IPS-20b (cell line): Measurements from ENCODE around the gene PRPF40B.

Source experiments
- H3K27ac ChIP-seq: one replicate; pipeline ENCODE4 v1.5.1; 2013; ENCODE audit warnings: low read length
- H3K27me3 ChIP-seq: 2 replicates; pipeline ENCODE4 v1.6.1; 2013; ENCODE audit warnings: mild to moderate bottlenecking, low read length, inconsistent platforms; ENCODE audit not compliant: insufficient read depth
- H3K36me3 ChIP-seq: 2 replicates; pipeline ENCODE4 v1.6.1; 2013; ENCODE audit warnings: low read depth, mild to moderate bottlenecking, inconsistent platforms, low read length, moderate library complexity; ENCODE audit not compliant: insufficient read depth
- H3K4me1 ChIP-seq: 2 replicates; pipeline ENCODE4 v1.6.1; 2013; ENCODE audit warnings: mild to moderate bottlenecking, control low read depth, inconsistent platforms, low read length, moderate library complexity; ENCODE audit not compliant: insufficient read depth
- H3K4me3 ChIP-seq: 2 replicates; pipeline ENCODE4 v1.5.1; 2013; ENCODE audit warnings: mild to moderate bottlenecking, low read length, inconsistent platforms
- H3K9ac ChIP-seq: 2 replicates; pipeline ENCODE4 v1.6.1; 2013; ENCODE audit warnings: low read depth, mild to moderate bottlenecking, inconsistent platforms, low read length, moderate library complexity
- H3K9me3 ChIP-seq: 2 replicates; pipeline ENCODE4 v1.6.1; 2013; ENCODE audit warnings: mild to moderate bottlenecking, low read depth, low read length, inconsistent platforms; ENCODE audit not compliant: insufficient read depth

The PRPF40B gene

GRCh38 chr12:49652921-49653520 is 29.7 kb downstream of the PRPF40B start:
- Histone ChIP-seq H3K36me3 (peaks cover 94% of the 10 kb centered on the region), H3K4me3 (no peak overlapping the region), H3K4me1 (no peaks in the 10 kb centered on the region), H3K9me3 (no peaks in the 10 kb centered on the region), H3K27ac (no peak overlapping the region), H3K9ac (no peak overlapping the region), H3K27me3 (no peaks in the 10 kb centered on the region)

- Histone ChIP-seq H3K4me1 (no peaks in the 10 kb centered on the region), H3K36me3 (peaks cover 91% of the 10 kb centered on the region), H3K9ac (no peak overlapping the region), H3K27ac (no peak overlapping the region), H3K27me3 (no peaks in the 10 kb centered on the region), H3K9me3 (no peaks in the 10 kb centered on the region), H3K4me3 (no peak overlapping the region)
Observed at GRCh38 chr12:49654715-49655114, 31.4 kb downstream of the PRPF40B start.

GRCh38 chr12:49655595-49656236 is 32.4 kb downstream of the PRPF40B start:
- Histone ChIP-seq H3K9ac (no peak overlapping the region), H3K4me1 (no peaks in the 10 kb centered on the region), H3K27ac (no peak overlapping the region), H3K36me3 (peaks cover 88% of the 10 kb centered on the region), H3K9me3 (no peaks in the 10 kb centered on the region), H3K4me3 (no peak overlapping the region), H3K27me3 (no peaks in the 10 kb centered on the region)

- Histone ChIP-seq H3K36me3 (peaks cover 85% of the 10 kb centered on the region), H3K27ac (no peak overlapping the region)
Observed at GRCh38 chr12:49658276-49658675, 34.9 kb downstream of the PRPF40B start.

GRCh38 chr12:49659753-49660152 is 36.4 kb downstream of the PRPF40B start:
- Histone ChIP-seq H3K9me3 (no peaks in the 10 kb centered on the region), H3K27ac (no peak overlapping the region), H3K27me3 (no peaks in the 10 kb centered on the region), H3K4me3 (no peak overlapping the region), H3K9ac (no peak overlapping the region), H3K4me1 (peaks cover 11% of the 10 kb centered on the region), H3K36me3 (peaks cover 70% of the 10 kb centered on the region)

More at GRCh38 chr12:49658276-49658675, 34.9 kb downstream of the PRPF40B start:
- peaks cover 6% of the 10 kb centered on the region; the same call in 1 of the 2 replicates for H3K4me1 ChIP-seq
- no peak overlapping the region for H3K4me3 ChIP-seq
- no peaks in the 10 kb centered on the region for H3K27me3 ChIP-seq
- H3K9ac ChIP-seq: no peak overlapping the region
- no peaks in the 10 kb centered on the region for H3K9me3 ChIP-seq

- Histone ChIP-seq H3K4me1 (peaks cover 11% of the 10 kb centered on the region), H3K27me3 (no peaks in the 10 kb centered on the region), H3K36me3 (peaks cover 59% of the 10 kb centered on the region), H3K27ac (no peak overlapping the region), H3K9ac (no peak overlapping the region), H3K9me3 (no peaks in the 10 kb centered on the region), H3K4me3 (no peak overlapping the region)
Observed at GRCh38 chr12:49661191-49661590, 37.8 kb downstream of the PRPF40B start.

- Histone ChIP-seq H3K9ac (no peak overlapping the region), H3K36me3 (peaks cover 53% of the 10 kb centered on the region)
Observed at GRCh38 chr12:49661746-49662145, 38.4 kb downstream of the PRPF40B start.

GRCh38 chr12:49662998-49663843 is 39.9 kb downstream of the PRPF40B start:
- no peak overlapping the region for H3K4me3 ChIP-seq
- no peaks in the 10 kb centered on the region for H3K9me3 ChIP-seq
- H3K4me1 ChIP-seq: peaks cover 11% of the 10 kb centered on the region
- peaks cover 39% of the 10 kb centered on the region for H3K36me3 ChIP-seq
- H3K27me3 ChIP-seq: no peaks in the 10 kb centered on the region
- no peak overlapping the region for H3K27ac ChIP-seq
- H3K9ac ChIP-seq: no peak overlapping the region

More at GRCh38 chr12:49661746-49662145, 38.4 kb downstream of the PRPF40B start:
- H3K27ac ChIP-seq: no peak overlapping the region
- H3K4me1 ChIP-seq: peaks cover 11% of the 10 kb centered on the region
- H3K4me3 ChIP-seq: no peak overlapping the region
- no peaks in the 10 kb centered on the region for H3K27me3 ChIP-seq
- H3K9me3 ChIP-seq: no peaks in the 10 kb centered on the region

GRCh38 chr12:49664167-49664566 is 40.8 kb downstream of the PRPF40B start:
- Histone ChIP-seq H3K9ac (no peak overlapping the region), H3K4me3 (no peak overlapping the region), H3K4me1 (peaks cover 11% of the 10 kb centered on the region), H3K36me3 (peaks cover 30% of the 10 kb centered on the region), H3K27ac (no peak overlapping the region), H3K27me3 (no peaks in the 10 kb centered on the region), H3K9me3 (no peaks in the 10 kb centered on the region)

- Histone ChIP-seq H3K27ac (no peak overlapping the region), H3K36me3 (peaks cover 27% of the 10 kb centered on the region), H3K4me1 (peaks cover 11% of the 10 kb centered on the region), H3K4me3 (no peak overlapping the region), H3K27me3 (no peaks in the 10 kb centered on the region), H3K9ac (no peak overlapping the region), H3K9me3 (no peaks in the 10 kb centered on the region)
Observed at GRCh38 chr12:49664591-49665239, 41.4 kb downstream of the PRPF40B start.

- Histone ChIP-seq H3K27me3 (no peaks in the 10 kb centered on the region), H3K4me3 (no peak overlapping the region), H3K9me3 (no peaks in the 10 kb centered on the region), H3K4me1 (peaks cover 11% of the 10 kb centered on the region), H3K36me3 (peaks cover 23% of the 10 kb centered on the region; the same call in 1 of the 2 replicates), H3K27ac (no peak overlapping the region), H3K9ac (no peak overlapping the region)
Observed at GRCh38 chr12:49665384-49665783, 42.0 kb downstream of the PRPF40B start.
